ENCODE data around the gene PARP6. TPM values are rescaled to one million over a fixed set of nuclear protein-coding genes. Genes with fewer than 3 reads are reported as not detected.

Gene PARP6
- total RNA-seq, 1 experiment from 2014 or later, result 65.9 TPM

GRCh38 chr15:72195101-72195511 lies 77.2 kb downstream of the PARP6 start:
- no peaks in the 10 kb centered on the region for H3K27me3 ChIP-seq (ENCODE audit: insufficient read depth, low read depth)
- BruUV-seq (replicated peaks), result no TSS peak
- H3K79me2 ChIP-seq (ENCODE audit: low read depth), result no peaks in the 10 kb centered on the region
- DNase-seq, result peak in 1 of 2 experiments; percentile 89
- H3K27ac ChIP-seq, result peak overlapping the region; percentile 55
- intact Hi-C loops (cut with micrococcal nuclease; ENCODE audit: unreplicated experiment), result no loop called here
- no peaks in the 10 kb centered on the region for H3K9me2 ChIP-seq (ENCODE audit: insufficient read depth)
- ChIA-PET CTCF (interaction anchor here (0.5 to 0.6 kb wide), 2 partner anchors 38 to 451 kb away, joined by 3 to 11 read pairs; no protein-coding TSS in a partner anchor), POLR2A (ENCODE audit: unreplicated experiment) (no interaction called here)
- peaks cover 47% of the 10 kb centered on the region for H3F3A ChIP-seq (ENCODE audit: insufficient read depth, low read depth)
- no peak for TF ChIP-seq EZH2 (IDR thresholded peaks at IDR 0.05; ENCODE audit: low read depth)
- no peak for TF ChIP-seq CTCF (conservative IDR thresholded peaks at IDR 0.05)
- peak overlapping the region; percentile 19; the same call in 1 of the 2 replicates for H3K4me2 ChIP-seq
- H2AFZ ChIP-seq, result no peak overlapping the region; the same call in 1 of the 2 replicates
- no peaks in the 10 kb centered on the region for H3K9me3 ChIP-seq (ENCODE audit: insufficient read depth, low read depth)
- H4K20me1 ChIP-seq (ENCODE audit: insufficient read depth), result peaks cover 4% of the 10 kb centered on the region
- H3K4me3 ChIP-seq, result no peak overlapping the region
- peaks cover 10% of the 10 kb centered on the region for H3K4me1 ChIP-seq (replicated peaks; ENCODE audit: insufficient read depth)
- H3K36me3 ChIP-seq (ENCODE audit: low read depth), result peaks cover 13% of the 10 kb centered on the region

- intact Hi-C loops (cut with micrococcal nuclease; ENCODE audit: unreplicated experiment), result no loop called here
- Histone ChIP-seq H3F3A (ENCODE audit: insufficient read depth, low read depth) (peaks cover 36% of the 10 kb centered on the region), H3K27ac (no peak overlapping the region), H3K36me3 (ENCODE audit: low read depth) (peaks cover 6% of the 10 kb centered on the region; the same call in 1 of the 2 replicates), H2AFZ (no peak overlapping the region), H3K4me3 (no peak overlapping the region), H3K4me1 (replicated peaks; ENCODE audit: insufficient read depth) (peaks cover 10% of the 10 kb centered on the region), H3K79me2 (ENCODE audit: low read depth) (no peaks in the 10 kb centered on the region), H3K4me2 (no peak overlapping the region), H3K27me3 (ENCODE audit: insufficient read depth, low read depth) (no peaks in the 10 kb centered on the region), H3K9me2 (ENCODE audit: insufficient read depth) (no peaks in the 10 kb centered on the region), H4K20me1 (ENCODE audit: insufficient read depth) (0 out of 2 replicates have a peak, but pooled peaks cover 2% of the 10 kb centered on the region), H3K9me3 (ENCODE audit: insufficient read depth, low read depth) (no peaks in the 10 kb centered on the region)
- ChIA-PET CTCF (no interaction called here), POLR2A (ENCODE audit: unreplicated experiment) (no interaction called here)
- no TSS peak for BruUV-seq (replicated peaks)
- no peak for DNase-seq
- TF ChIP-seq EZH2 (IDR thresholded peaks at IDR 0.05; ENCODE audit: low read depth), result no peak
- no peak for TF ChIP-seq CTCF (conservative IDR thresholded peaks at IDR 0.05)
These were observed 78.4 kb downstream of the PARP6 start for GRCh38 chr15:72193836-72194396.

GRCh38 chr15:72192416-72192815 lies 79.9 kb downstream of the PARP6 start:
- no peak overlapping the region for H2AFZ ChIP-seq
- no peak overlapping the region for H3K27ac ChIP-seq
- H3K4me3 ChIP-seq, result no peak overlapping the region
- CTCF ChIA-PET, result no interaction called here
- H3K4me2 ChIP-seq, result no peak overlapping the region
- intact Hi-C loops (cut with micrococcal nuclease; ENCODE audit: unreplicated experiment), result no loop called here
- H3K27me3 ChIP-seq (ENCODE audit: insufficient read depth, low read depth), result no peaks in the 10 kb centered on the region
- H3K4me1 ChIP-seq (replicated peaks; ENCODE audit: insufficient read depth), result peaks cover 18% of the 10 kb centered on the region
- H3K36me3 ChIP-seq (ENCODE audit: low read depth), result no peaks in the 10 kb centered on the region
- no peaks in the 10 kb centered on the region for H3K79me2 ChIP-seq (ENCODE audit: low read depth)
- TF ChIP-seq CTCF (conservative IDR thresholded peaks at IDR 0.05), result no peak
- TF ChIP-seq EZH2 (IDR thresholded peaks at IDR 0.05; ENCODE audit: low read depth), result no peak
- no TSS peak for BruUV-seq (replicated peaks)
- no peaks in the 10 kb centered on the region for H3K9me3 ChIP-seq (ENCODE audit: insufficient read depth, low read depth)
- POLR2A ChIA-PET (ENCODE audit: unreplicated experiment), result no interaction called here
- DNase-seq, result no peak
- H3F3A ChIP-seq (ENCODE audit: insufficient read depth, low read depth), result peaks cover 25% of the 10 kb centered on the region
- H4K20me1 ChIP-seq (ENCODE audit: insufficient read depth), result no peaks in the 10 kb centered on the region
- no peaks in the 10 kb centered on the region for H3K9me2 ChIP-seq (ENCODE audit: insufficient read depth)

Other genes starting within 250 kb of the PARP6 start
- gene MYO9A, start 154.4 kb downstream of the PARP6 start, total RNA-seq (2021), result 34.0 and 37.3 TPM in 2 replicates
- 1.9 and 3.8 TPM in 2 replicates for gene SENP8, start 154.2 kb downstream of the PARP6 start, total RNA-seq (2021)
- gene GRAMD2A, start 74.8 kb downstream of the PARP6 start, total RNA-seq (2021), result 48.5 and 60.2 TPM in 2 replicates
- gene PKM, start 41.4 kb downstream of the PARP6 start, total RNA-seq (2021), result 1,294 and 1,809 TPM in 2 replicates
- not detected in 2 replicates for gene CELF6, start 47.6 kb upstream of the PARP6 start, total RNA-seq (2021)
- 129 and 150 TPM in 2 replicates for gene HEXA, start 103.5 kb upstream of the PARP6 start, total RNA-seq (2021)
- gene TMEM202, start 125.8 kb upstream of the PARP6 start, total RNA-seq (2021), result not detected in 2 replicates
- gene ARIH1, start 201.8 kb upstream of the PARP6 start, total RNA-seq (2021), result 144 and 190 TPM in 2 replicates